ENCODE data around the gene CAMK2B. TPM values are rescaled to one million over a fixed set of nuclear protein-coding genes. Genes with fewer than 3 reads are reported as not detected.

CAMK2B gene
- total RNA-seq, 1 donor from 2014 or later = not detected

GRCh38 chr7:44258423-44258760, 67.0 kb downstream of the CAMK2B start:
- no peak for DNase-seq (ENCODE audit: low read depth)
- no peak overlapping the region for H3K4me3 ChIP-seq (ENCODE audit: low read depth, low read length)
- peak; percentile 52 for FAIRE-seq
- TF ChIP-seq CTCF (IDR thresholded peaks at IDR 0.05; ENCODE audit: insufficient read depth, low read length, severe bottlenecking) = no peak
- H3K36me3 ChIP-seq (ENCODE audit: control insufficient read depth, insufficient read depth, low read length) = no peaks in the 10 kb centered on the region
- no peaks in the 10 kb centered on the region for H3K27me3 ChIP-seq (ENCODE audit: control insufficient read depth, insufficient read depth, low read length)

- H3K36me3 ChIP-seq (ENCODE audit: control insufficient read depth, insufficient read depth, low read length) = no peaks in the 10 kb centered on the region
- DNase-seq (ENCODE audit: low read depth) (peak; percentile 88), FAIRE-seq (peak; percentile 92)
- no peak for TF ChIP-seq CTCF (IDR thresholded peaks at IDR 0.05; ENCODE audit: insufficient read depth, low read length, severe bottlenecking)
- no peak overlapping the region for H3K4me3 ChIP-seq (ENCODE audit: low read depth, low read length)
- no peaks in the 10 kb centered on the region for H3K27me3 ChIP-seq (ENCODE audit: control insufficient read depth, insufficient read depth, low read length)
These were observed 67.6 kb downstream of the CAMK2B start for GRCh38 chr7:44257618-44258422.

GRCh38 chr7:44257213-44257612, 68.2 kb downstream of the CAMK2B start:
- no peak for TF ChIP-seq CTCF (IDR thresholded peaks at IDR 0.05; ENCODE audit: insufficient read depth, low read length, severe bottlenecking)
- peak; percentile 18 for FAIRE-seq

GRCh38 chr7:44256459-44256858, 68.9 kb downstream of the CAMK2B start:
- no peak for TF ChIP-seq CTCF (IDR thresholded peaks at IDR 0.05; ENCODE audit: insufficient read depth, low read length, severe bottlenecking)
- Histone ChIP-seq H3K36me3 (ENCODE audit: control insufficient read depth, insufficient read depth, low read length) (no peaks in the 10 kb centered on the region), H3K27me3 (ENCODE audit: control insufficient read depth, insufficient read depth, low read length) (no peaks in the 10 kb centered on the region), H3K4me3 (ENCODE audit: low read depth, low read length) (no peak overlapping the region)
- DNase-seq (ENCODE audit: low read depth) (no peak), FAIRE-seq (no peak)

More at GRCh38 chr7:44257213-44257612, 68.2 kb downstream of the CAMK2B start:
- Histone ChIP-seq H3K4me3 (ENCODE audit: low read depth, low read length) (no peak overlapping the region), H3K27me3 (ENCODE audit: control insufficient read depth, insufficient read depth, low read length) (no peaks in the 10 kb centered on the region), H3K36me3 (ENCODE audit: control insufficient read depth, insufficient read depth, low read length) (no peaks in the 10 kb centered on the region)
- no peak for DNase-seq (ENCODE audit: low read depth)

GRCh38 chr7:44251881-44252280, 73.5 kb downstream of the CAMK2B start:
- TF ChIP-seq CTCF (IDR thresholded peaks at IDR 0.05; ENCODE audit: insufficient read depth, low read length, severe bottlenecking) = no peak
- no peak for FAIRE-seq
- no peaks in the 10 kb centered on the region for H3K36me3 ChIP-seq (ENCODE audit: control insufficient read depth, insufficient read depth, low read length)
- no peak for DNase-seq (ENCODE audit: low read depth)
- H3K27me3 ChIP-seq (ENCODE audit: control insufficient read depth, insufficient read depth, low read length) = no peaks in the 10 kb centered on the region
- no peak overlapping the region for H3K4me3 ChIP-seq (ENCODE audit: low read depth, low read length)

- TF ChIP-seq CTCF (IDR thresholded peaks at IDR 0.05; ENCODE audit: insufficient read depth, low read length, severe bottlenecking) = no peak
- DNase-seq (ENCODE audit: low read depth) (no peak), FAIRE-seq (no peak)
- no peaks in the 10 kb centered on the region for H3K36me3 ChIP-seq (ENCODE audit: control insufficient read depth, insufficient read depth, low read length)
- H3K27me3 ChIP-seq (ENCODE audit: control insufficient read depth, insufficient read depth, low read length) = no peaks in the 10 kb centered on the region
- no peak overlapping the region for H3K4me3 ChIP-seq (ENCODE audit: low read depth, low read length)
These were observed 74.1 kb downstream of the CAMK2B start for GRCh38 chr7:44251269-44251668.
